GM12872 (cell line): ENCODE data around the gene PALLD.

Experiments used
- CTCF ChIP-seq: IDR thresholded peaks from 3 replicates; pipeline ENCODE4 v1.5.1; 2011; ENCODE audit warnings: low read depth, mild to moderate bottlenecking, low read length, moderate library complexity; ENCODE audit not compliant: insufficient read depth

Gene PALLD

DNA sequence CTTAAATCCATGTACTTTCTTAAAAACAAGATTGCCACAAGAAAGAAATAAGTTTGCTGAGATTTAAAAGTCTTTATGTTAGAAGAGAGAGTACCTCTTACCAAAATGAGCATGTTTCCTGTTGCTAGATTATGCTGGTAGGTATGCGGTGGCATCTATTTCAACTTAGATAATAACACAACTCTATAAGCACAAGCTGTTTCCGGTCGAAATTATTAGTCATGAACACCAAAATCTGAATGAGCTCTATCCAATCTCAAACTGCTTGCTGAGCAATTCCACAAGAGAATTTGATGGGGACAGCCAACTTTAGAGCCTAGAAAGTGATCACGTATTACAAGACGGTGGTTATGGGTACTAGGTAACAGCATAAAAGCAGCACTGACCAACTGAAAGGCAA is 463.9 kb downstream of the PALLD start:
- no peak for TF ChIP-seq CTCF

GRCh38 chr4:168972596-168972995 is 475.7 kb downstream of the PALLD start:
- no peak for TF ChIP-seq CTCF
